GM19328 (cell line): ENCODE measurements around the gene CDH12.
"Not testable (repeated sequence)": the region's sequence is repeated elsewhere in the genome, so short reads cannot be mapped to it uniquely, and the experiment has no call there.

Source experiments
- ATAC-seq: cut with Tn5 transposase; IDR thresholded peaks from one replicate; pipeline ENCODE4 v1.9.1; 2021; ENCODE audit warnings: mild to moderate bottlenecking, moderate library complexity; ENCODE audit not compliant: unreplicated experiment

Gene CDH12

GRCh38 chr5:22662391-22662790, 190.8 kb downstream of the CDH12 start:
- ATAC-seq: no peak

- ATAC-seq: no peak
Observed at GRCh38 chr5:22651355-22651754, 201.8 kb downstream of the CDH12 start.

GRCh38 chr5:22650511-22650910, 202.6 kb downstream of the CDH12 start:
- ATAC-seq: no peak

GRCh38 chr5:22649074-22649473, 204.1 kb downstream of the CDH12 start:
- ATAC-seq: no peak

- no peak for ATAC-seq
Observed at GRCh38 chr5:22644859-22645258, 208.3 kb downstream of the CDH12 start.

GRCh38 chr5:22643356-22643755, 209.8 kb downstream of the CDH12 start:
- no peak for ATAC-seq

- ATAC-seq: no peak
Observed at GRCh38 chr5:22631683-22632082, 221.5 kb downstream of the CDH12 start.

GRCh38 chr5:22627029-22627428, 226.1 kb downstream of the CDH12 start:
- no peak for ATAC-seq

- ATAC-seq: no peak
Observed at GRCh38 chr5:22625451-22625850, 227.7 kb downstream of the CDH12 start.

- ATAC-seq: no peak
Observed at GRCh38 chr5:22621084-22621483, 232.1 kb downstream of the CDH12 start.

GRCh38 chr5:22615964-22616363, 237.2 kb downstream of the CDH12 start:
- ATAC-seq: no peak

GRCh38 chr5:22614486-22615094, 238.6 kb downstream of the CDH12 start:
- no peak for ATAC-seq

GRCh38 chr5:22612928-22613327, 240.2 kb downstream of the CDH12 start:
- no peak for ATAC-seq

- ATAC-seq: no peak
Observed at GRCh38 chr5:22611327-22611726, 241.8 kb downstream of the CDH12 start.

GRCh38 chr5:22607498-22607897, 245.6 kb downstream of the CDH12 start:
- not testable (repeated sequence) for ATAC-seq

- no peak for ATAC-seq
Observed at GRCh38 chr5:22605473-22605872, 247.7 kb downstream of the CDH12 start.

- no peak for ATAC-seq
Observed at GRCh38 chr5:22604711-22605110, 248.4 kb downstream of the CDH12 start.

GRCh38 chr5:22598796-22599195, 254.3 kb downstream of the CDH12 start:
- ATAC-seq: no peak

GRCh38 chr5:22596404-22596970, 256.7 kb downstream of the CDH12 start:
- ATAC-seq: no peak

- no peak for ATAC-seq
Observed at GRCh38 chr5:22594491-22594890, 258.7 kb downstream of the CDH12 start.

- ATAC-seq: no peak
Observed at GRCh38 chr5:22593592-22593991, 259.6 kb downstream of the CDH12 start.

GRCh38 chr5:22591461-22591860, 261.7 kb downstream of the CDH12 start:
- ATAC-seq: no peak

- ATAC-seq: no peak
Observed at GRCh38 chr5:22590677-22591268, 262.4 kb downstream of the CDH12 start.
